ENCODE results near the gene PRDM4. TPM values are rescaled to one million over a fixed set of nuclear protein-coding genes. Genes with fewer than 3 reads are reported as not detected.

The PRDM4 gene
- total and polyA plus RNA-seq, 3 donors from 2014 or later: 31.1 to 36.9 (median 35.6) TPM

GRCh38 chr12:107764626-107765025, 3.7 kb upstream of the PRDM4 start:
- no peaks in the 10 kb centered on the region for H3K9me3 ChIP-seq
- WGBS, 2 donors: 74 to 79% methylated on average over 4 of the region's 4 CpGs
- intact Hi-C loops (cut with DNase I; ENCODE audit: low total_unique reads): no loop called here
- H3K4me3 ChIP-seq: no peak overlapping the region
- DNase-seq: no peak
- peaks cover 6% of the 10 kb centered on the region for H3K4me1 ChIP-seq
- no peak overlapping the region for H3K27ac ChIP-seq
- no peaks in the 10 kb centered on the region for H3K27me3 ChIP-seq
- TF ChIP-seq CTCF (IDR thresholded peaks at IDR 0.05): no peak
- H3K36me3 ChIP-seq (ENCODE audit: low read depth, missing control alignments): no peaks in the 10 kb centered on the region

- TF ChIP-seq CTCF (IDR thresholded peaks at IDR 0.05) (no peak), POLR2A (IDR thresholded peaks at IDR 0.05) (no peak)
- no peaks in the 10 kb centered on the region for H3K27me3 ChIP-seq
- no peak overlapping the region for H3K4me3 ChIP-seq
- no peak for DNase-seq
- H3K9me3 ChIP-seq: no peaks in the 10 kb centered on the region
- intact Hi-C loops (cut with DNase I; ENCODE audit: low total_unique reads): no loop called here
- H3K4me1 ChIP-seq: peaks cover 15% of the 10 kb centered on the region
- no peaks in the 10 kb centered on the region for H3K36me3 ChIP-seq (ENCODE audit: low read depth, missing control alignments)
- no peak overlapping the region for H3K27ac ChIP-seq
- 90 to 96% methylated on average over 1 of the region's 1 CpG for WGBS, 2 donors
Measured at GRCh38 chr12:107762874-107763273, 1.9 kb upstream of the PRDM4 start.

- peak; percentile 20 for DNase-seq
- Histone ChIP-seq H3K4me3 (peak overlapping the region; percentile 77), H3K9me3 (no peaks in the 10 kb centered on the region), H3K36me3 (ENCODE audit: low read depth, missing control alignments) (no peaks in the 10 kb centered on the region), H3K27ac (peak overlapping the region in 1 of 2 donors; percentile 6), H3K27me3 (no peaks in the 10 kb centered on the region), H3K4me1 (peaks cover 15% of the 10 kb centered on the region)
- intact Hi-C loops (cut with DNase I; ENCODE audit: low total_unique reads): no loop called here
- TF ChIP-seq POLR2A (IDR thresholded peaks at IDR 0.05): no peak
- no peak for TF ChIP-seq CTCF (IDR thresholded peaks at IDR 0.05)
- WGBS, 2 donors: 1 to 2% methylated on average over 12 of the region's 12 CpGs
Measured at GRCh38 chr12:107761502-107761904, 566 bp upstream of the PRDM4 start.

DNA sequence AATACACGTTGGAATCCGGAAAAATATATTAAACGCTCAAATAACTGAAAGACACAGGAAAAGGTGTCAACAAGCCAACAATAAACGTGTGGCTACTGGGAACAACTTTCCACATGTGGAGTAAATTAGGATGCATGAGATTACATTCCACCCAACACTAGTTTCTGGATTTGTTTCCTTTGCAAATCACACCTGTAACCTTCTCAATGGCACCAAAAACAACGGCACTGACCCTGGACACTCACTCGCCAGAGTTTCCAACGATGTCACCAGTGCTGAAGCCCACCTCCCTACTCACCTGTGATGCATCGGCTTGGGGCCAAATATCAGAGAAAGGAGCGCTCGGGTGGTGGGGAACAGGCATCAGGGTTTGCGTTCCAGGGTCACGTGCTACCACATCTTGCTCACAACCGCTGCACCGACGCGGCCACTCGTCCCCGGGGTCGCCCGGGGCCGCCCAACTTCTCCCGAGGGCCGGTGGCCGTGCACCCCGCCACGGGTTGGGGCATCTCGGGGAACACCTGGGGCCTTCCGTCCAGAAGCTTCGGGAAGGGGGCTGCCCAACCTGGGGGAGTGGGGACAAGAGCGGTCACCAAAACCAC, 629 bp downstream of the PRDM4 start:
- TF ChIP-seq POLR2A (IDR thresholded peaks at IDR 0.05): no peak
- TF ChIP-seq CTCF (IDR thresholded peaks at IDR 0.05): no peak
- DNase-seq: peak; percentile 43
- H3K4me3 ChIP-seq: peak overlapping the region; percentile 77
- H3K27ac ChIP-seq: peak overlapping the region; percentile 56 to 68
- H3K4me1 ChIP-seq: peaks cover 15% of the 10 kb centered on the region
- intact Hi-C loops (cut with DNase I; ENCODE audit: low total_unique reads): no loop called here
- 1 to 4% methylated on average over 10 to 30 of the region's 30 CpGs for WGBS, 2 donors
- no peaks in the 10 kb centered on the region for H3K36me3 ChIP-seq (ENCODE audit: low read depth, missing control alignments)
- H3K9me3 ChIP-seq: no peaks in the 10 kb centered on the region
- H3K27me3 ChIP-seq: no peaks in the 10 kb centered on the region

DNA sequence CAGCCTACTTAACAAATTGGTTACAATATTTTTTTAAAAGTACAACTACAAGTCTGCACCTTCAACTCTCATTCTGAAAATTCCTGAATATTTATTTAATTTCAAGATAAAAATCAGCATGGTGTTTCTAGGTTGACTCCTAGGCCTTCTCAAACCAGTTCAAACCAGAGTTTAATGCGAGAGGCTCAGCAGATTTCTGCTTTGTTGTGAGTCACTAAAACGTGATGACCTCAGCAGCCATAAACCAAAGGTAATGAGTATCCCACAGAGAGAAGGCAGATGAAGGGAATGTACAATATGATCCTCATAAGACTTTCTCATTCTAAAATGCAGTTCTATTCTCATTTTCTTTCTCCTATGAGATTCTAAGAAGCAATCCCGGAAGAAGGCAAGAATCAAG, 1.5 kb downstream of the PRDM4 start:
- intact Hi-C loops (cut with DNase I; ENCODE audit: low total_unique reads): no loop called here
- no peak overlapping the region for H3K27ac ChIP-seq

More for the DNA sequence above, 1.5 kb downstream of the PRDM4 start:
- no peak for DNase-seq
- H3K36me3 ChIP-seq (ENCODE audit: low read depth, missing control alignments): no peaks in the 10 kb centered on the region
- TF ChIP-seq POLR2A (IDR thresholded peaks at IDR 0.05) (no peak), CTCF (IDR thresholded peaks at IDR 0.05) (no peak)
- no peaks in the 10 kb centered on the region for H3K27me3 ChIP-seq
- peaks cover 15% of the 10 kb centered on the region for H3K4me1 ChIP-seq
- WGBS, 2 donors: 30 to 37% methylated on average over 3 of the region's 3 CpGs
- H3K4me3 ChIP-seq: no peak overlapping the region
- H3K9me3 ChIP-seq: no peaks in the 10 kb centered on the region

Measured in testis (tissue), 3 donors.